Measurements from ENCODE around the gene TLR3. TPM values are rescaled to one million over a fixed set of nuclear protein-coding genes. Genes with fewer than 3 reads are reported as not detected.

The TLR3 gene
- total RNA-seq, 1 experiment from 2014 or later, result 2.4 TPM

DNA sequence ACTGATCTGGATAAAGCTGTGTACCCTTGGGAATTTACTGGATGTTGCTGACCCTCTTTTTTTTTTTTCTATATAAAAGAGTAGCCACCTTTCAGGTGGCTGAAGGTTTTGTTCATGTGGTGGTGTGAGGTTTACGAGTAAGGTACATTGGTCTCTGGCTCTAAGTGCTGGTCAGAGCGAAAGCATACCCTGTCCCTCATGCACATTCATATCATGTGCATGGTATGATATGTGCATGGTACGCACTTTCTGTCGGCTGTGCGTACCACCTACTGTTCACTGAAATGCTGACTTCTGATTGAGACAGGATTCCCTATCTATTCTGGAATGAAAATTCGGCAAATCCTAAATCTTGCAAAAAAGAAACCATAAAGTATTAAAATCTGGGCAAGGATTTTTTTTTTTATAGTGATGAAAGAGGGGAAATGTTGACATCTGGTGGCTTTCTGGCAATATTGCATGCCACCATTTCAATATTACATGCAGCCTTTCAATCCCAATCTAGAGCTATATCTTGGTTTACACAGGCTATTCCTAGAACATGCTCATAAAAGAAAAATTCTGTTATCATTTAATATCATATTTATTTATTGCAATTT lies 68.3 kb downstream of the TLR3 start:
- peak; percentile 23 for DNase-seq (ENCODE audit: low read depth)
- in situ Hi-C loops (cut with HindIII; ENCODE audit: low pct_unique_long_range_greater_than_20kb, low sequenced_read_pairs), result no loop called here

Other genes starting within 250 kb of the TLR3 start
- 44.2 and 47.7 TPM in 2 replicates for gene FAM149A, start 35.5 kb downstream of the TLR3 start, total RNA-seq (2014; rRNA removed; shearing (Covaris generic); ENCODE audit: low replicate concordance)
- gene CYP4V2, start 122.4 kb downstream of the TLR3 start, total RNA-seq (2014; rRNA removed; shearing (Covaris generic); ENCODE audit: low replicate concordance), result 16.6 and 25.6 TPM in 2 replicates
- gene KLKB1, start 158.4 kb downstream of the TLR3 start, total RNA-seq (2014; rRNA removed; shearing (Covaris generic); ENCODE audit: low replicate concordance), result not detected in 2 replicates
- gene F11, start 197.0 kb downstream of the TLR3 start, total RNA-seq (2014; rRNA removed; shearing (Covaris generic); ENCODE audit: low replicate concordance), result not detected in 2 replicates

All from Caki2 (cell line).